AG09319 (cell line): Measurements from ENCODE around the gene ZNF358.

ENCODE experiments used
- DNase-seq: peaks from one replicate; pipeline ENCODE4 v3.0.0-alpha.2; 2010; ENCODE audit warnings: low read depth; ENCODE audit errors: extremely low read depth
- CTCF ChIP-seq: IDR thresholded peaks from 2 replicates; pipeline ENCODE4 v1.5.1; 2011; ENCODE audit warnings: low read depth, mild to moderate bottlenecking, inconsistent platforms, low read length, moderate library complexity

Gene ZNF358

DNA sequence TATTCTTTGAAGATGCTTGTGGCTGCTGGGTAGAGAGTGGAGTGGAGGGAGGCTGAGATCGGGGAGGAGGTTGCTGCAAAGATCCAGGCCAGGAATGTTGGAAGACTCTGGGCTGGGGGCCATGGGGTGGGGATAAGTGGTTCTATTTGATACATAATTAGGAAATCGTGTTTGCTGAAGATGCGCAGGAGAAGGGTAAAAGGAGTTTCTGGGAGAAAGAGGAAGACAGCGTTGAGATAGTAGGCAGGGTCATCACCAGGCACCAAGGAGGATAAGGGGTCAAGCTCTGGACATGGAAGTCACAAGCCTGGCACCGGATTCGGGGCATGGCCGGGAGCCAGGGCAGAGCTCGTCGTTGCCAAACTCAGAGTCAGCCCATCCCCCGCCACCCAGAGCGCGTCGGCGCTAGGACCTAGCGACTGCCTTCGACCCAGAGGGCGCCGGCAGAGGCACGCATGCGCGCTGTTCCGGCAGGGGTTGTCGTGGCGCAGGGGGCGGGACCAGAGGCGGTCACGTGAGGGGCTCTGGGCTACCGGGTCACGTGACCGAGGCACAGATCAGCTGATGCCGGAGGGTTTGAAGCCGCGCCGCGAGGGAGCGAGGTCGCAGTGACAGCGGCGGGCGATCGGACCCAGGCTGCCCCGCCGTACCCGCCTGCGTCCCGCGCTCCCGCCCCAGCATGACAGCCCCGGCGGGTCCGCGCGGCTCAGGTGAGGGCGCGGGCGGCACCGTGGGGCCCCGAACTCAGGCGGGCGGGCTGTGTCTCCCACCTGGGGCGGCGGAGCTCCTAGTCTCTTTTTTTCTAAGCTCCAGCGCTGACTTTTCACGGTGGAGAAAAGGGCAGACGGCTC is 6.4 kb downstream of the ZNF358 start, which contains the start of gene MCOLN1:
Gene MCOLN1, plus strand, starts transcription at position 553 of the 851 bp plus-strand sequence. Its CDS starts 127 bp downstream, at position 680.
- no peak for TF ChIP-seq CTCF
- DNase-seq, result peak; percentile 92

- no peak for DNase-seq
Measured at GRCh38 chr19:7522923-7523667, 7.2 kb downstream of the ZNF358 start.

GRCh38 chr19:7524523-7524922 is 8.6 kb downstream of the ZNF358 start:
- DNase-seq, result no peak
- no peak for TF ChIP-seq CTCF

More at GRCh38 chr19:7522923-7523667, 7.2 kb downstream of the ZNF358 start:
- no peak for TF ChIP-seq CTCF

DNA sequence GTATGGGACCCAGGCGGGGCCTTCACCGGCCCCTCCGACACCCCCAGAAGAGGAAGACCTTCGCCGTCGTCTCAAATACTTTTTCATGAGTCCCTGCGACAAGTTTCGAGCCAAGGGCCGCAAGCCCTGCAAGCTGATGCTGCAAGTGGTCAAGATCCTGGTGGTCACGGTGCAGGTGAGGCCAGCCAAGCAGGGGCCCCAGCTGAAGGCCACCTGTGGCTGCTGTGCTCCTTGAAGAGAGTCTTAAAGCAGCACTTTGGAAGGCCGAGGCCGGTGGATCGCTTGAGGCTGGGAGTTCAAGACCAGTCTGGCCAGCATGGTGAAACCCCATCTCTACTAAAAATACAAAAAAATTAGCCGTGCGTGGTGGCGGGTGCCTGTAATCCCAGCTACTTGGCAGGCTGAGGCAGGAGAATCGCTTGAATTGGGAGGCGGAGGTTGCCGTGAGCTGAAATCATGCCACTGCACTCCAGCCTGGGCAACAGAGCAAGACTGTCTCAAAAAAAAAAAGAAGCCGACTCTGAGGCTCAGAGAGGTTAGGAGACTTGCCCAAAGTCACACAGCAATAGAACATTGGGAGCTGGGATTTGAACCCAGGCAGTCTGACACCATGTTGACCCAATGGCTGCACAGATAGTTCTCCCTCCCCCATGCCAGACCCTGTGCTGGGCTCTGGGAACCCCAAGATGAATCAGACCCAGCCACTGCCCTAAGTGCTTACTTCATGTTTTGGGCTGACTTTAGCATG is 9.3 kb downstream of the ZNF358 start:
- DNase-seq, result no peak
- no peak for TF ChIP-seq CTCF

DNA sequence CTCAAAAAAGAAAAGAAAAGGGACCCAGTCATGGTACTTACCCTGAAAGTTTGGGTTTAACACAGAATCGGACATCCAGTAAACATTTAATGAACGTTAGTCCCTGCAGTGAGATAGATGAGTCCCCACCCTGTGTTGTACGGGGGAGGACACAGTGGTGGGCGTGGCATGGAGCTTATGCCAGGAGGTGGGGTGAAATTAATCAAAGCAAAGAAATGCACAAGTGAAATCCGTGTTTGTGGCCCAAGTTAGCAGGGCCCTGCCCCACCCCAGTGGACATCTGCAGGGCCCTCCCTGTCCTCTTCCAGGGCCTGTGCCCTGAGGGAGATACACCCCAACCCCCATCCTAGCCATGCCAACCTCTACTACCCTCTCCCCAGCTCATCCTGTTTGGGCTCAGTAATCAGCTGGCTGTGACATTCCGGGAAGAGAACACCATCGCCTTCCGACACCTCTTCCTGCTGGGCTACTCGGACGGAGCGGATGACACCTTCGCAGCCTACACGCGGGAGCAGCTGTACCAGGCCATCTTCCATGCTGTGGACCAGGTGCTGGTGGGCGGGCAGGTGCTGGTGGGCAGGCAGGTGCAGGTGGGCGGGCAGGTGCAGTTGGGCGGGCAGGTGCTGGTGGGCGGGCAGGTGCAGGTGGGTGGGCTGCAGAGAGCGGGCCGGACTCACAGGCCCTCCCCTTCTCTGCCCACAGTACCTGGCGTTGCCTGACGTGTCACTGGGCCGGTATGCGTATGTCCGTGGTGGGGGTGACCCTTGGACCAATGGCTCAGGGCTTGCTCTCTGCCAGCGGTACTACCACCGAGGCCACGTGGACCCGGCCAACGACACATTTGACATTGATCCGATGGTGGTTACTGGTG is 10.4 kb downstream of the ZNF358 start:
- no peak for TF ChIP-seq CTCF
- DNase-seq, result no peak

- DNase-seq, result no peak
- TF ChIP-seq CTCF, result no peak
Measured at GRCh38 chr19:7527516-7528191, 11.8 kb downstream of the ZNF358 start.
